Measurements from ENCODE around the gene SDHA.
"Not testable (repeated sequence)": the region's sequence is repeated elsewhere in the genome, so short reads cannot be mapped to it uniquely, and the experiment has no call there.

SDHA gene

DNA sequence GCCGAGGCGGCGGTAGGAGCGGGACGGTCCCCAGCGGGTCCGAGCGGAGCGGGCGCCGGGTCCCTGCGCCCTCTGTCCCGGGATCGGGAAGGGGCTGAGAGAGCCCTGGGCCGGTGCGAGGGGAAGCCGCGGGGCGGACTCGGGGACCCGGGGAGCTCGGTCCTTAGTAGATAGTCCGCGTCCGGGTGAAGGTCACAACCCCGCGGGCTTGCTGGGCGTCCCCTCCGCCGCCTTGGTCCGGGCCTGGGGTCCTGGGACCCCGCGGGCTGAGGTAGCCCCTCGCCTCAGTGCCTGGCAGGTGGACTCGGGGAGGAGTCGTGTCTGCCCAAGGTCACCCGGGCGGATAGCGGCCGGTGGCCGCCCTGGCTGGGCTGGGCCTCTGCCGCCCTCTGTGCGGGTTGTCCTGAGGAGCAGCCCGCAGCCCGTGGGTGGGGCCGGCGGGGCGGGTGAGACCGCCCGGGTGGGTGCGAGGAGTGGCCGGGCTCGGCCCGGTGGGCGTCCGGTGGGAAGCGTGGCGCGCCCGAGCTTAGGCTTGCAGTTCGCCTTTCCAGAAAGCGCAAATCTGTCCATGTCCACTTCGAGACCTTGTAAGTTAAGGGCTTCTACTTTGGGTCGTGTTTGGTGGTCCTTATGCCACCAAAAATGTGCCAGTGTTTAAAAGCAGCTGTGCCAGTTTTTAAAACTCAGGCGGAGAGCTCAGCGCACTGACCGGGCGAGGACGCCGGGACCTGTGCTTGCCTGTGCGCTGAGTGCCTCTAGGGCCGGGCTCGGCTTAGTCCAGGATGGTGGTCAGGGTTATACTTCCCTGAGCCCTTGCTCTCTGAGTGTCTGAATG, 554 bp downstream of the SDHA start:
- peak; percentile 29 to 70 for DNase-seq (ENCODE audit: low spot score in 2 of 2)
- H3K4me1 Mint-ChIP-seq: peaks cover 68% of the 10 kb centered on the region
- no peaks in the 10 kb centered on the region for H3K9me3 Mint-ChIP-seq
- peak; percentile 35 for ATAC-seq
- H3K27ac Mint-ChIP-seq: peak overlapping the region; percentile 91
- H3K4me3 Mint-ChIP-seq: peak overlapping the region; percentile 88
- peaks cover 53% of the 10 kb centered on the region for H3K36me3 Mint-ChIP-seq

- DNase-seq (ENCODE audit: low spot score in 2 of 2): peak in 1 of 2 donors; percentile 67
- peaks cover 60% of the 10 kb centered on the region for H3K4me1 Mint-ChIP-seq
- H3K36me3 Mint-ChIP-seq: peaks cover 53% of the 10 kb centered on the region
- ATAC-seq: peak; percentile 37
- no peaks in the 10 kb centered on the region for H3K9me3 Mint-ChIP-seq
- H3K4me3 Mint-ChIP-seq: peak overlapping the region; percentile 88
- peak overlapping the region; percentile 82 for H3K27ac Mint-ChIP-seq
Measured at GRCh38 chr5:219460-219863, 1.3 kb downstream of the SDHA start.

DNA sequence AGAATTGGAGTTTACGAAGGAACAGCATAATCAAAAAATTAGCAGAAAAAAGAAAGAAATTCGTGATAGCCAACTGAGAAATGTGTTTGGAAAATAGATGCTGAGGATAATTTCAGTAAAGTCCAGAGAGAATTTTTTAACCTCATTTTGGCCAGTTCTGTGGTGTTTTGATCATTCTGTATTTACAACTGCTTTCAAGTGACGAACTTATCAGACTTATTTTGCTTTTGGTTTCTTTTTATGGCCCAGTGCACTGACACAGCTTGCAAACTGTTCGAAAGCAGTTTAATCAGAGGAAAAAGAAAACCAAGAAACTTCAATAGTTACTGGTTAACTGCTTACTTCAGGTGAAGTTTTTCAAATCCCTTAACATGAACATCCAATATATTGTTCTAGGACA, 1.9 kb downstream of the SDHA start:
- Mint-ChIP-seq H3K4me1 (peaks cover 55% of the 10 kb centered on the region), H3K4me3 (peak overlapping the region; percentile 88), H3K36me3 (peaks cover 53% of the 10 kb centered on the region), H3K9me3 (no peaks in the 10 kb centered on the region), H3K27ac (peak overlapping the region; percentile 82)
- ATAC-seq (no peak), DNase-seq (ENCODE audit: low spot score in 2 of 2) (no peak)

DNA sequence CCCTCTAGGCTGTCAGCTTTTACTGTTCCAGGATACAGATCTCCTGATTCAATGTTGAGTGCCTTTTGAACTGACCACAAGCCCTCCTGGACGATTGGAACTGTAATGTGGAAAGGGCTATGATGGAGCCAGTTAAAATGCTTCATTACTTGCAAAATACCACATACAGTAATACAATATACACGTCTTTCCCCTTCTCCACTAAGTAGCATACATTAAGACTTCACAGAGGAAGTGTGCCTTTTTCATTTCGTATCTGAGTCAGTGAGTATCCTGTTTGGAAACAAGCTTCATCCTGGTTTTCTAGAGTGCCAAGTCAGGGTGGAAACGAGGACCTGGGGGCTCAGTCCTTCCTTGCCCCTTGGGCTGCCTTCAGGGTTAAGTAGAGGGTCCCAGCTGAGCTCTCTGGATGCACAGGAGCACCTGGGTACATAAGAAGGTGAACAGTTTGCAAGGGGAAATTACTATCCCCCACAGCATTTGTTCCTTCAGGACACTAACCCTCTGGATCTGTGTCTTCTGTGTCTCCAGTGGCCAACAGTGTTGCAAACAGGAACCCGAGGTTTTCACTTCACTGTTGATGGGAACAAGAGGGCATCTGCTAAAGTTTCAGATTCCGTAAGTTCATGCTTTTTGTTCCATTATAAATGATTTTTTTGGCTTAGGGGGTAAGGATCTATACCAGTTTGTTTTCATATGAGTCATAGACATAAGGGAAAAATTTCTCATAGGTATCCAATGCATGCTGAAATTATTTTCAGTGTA, 5.0 kb downstream of the SDHA start:
- peak overlapping the region; percentile 73 for H3K27ac Mint-ChIP-seq
- not testable (repeated sequence) for H3K4me3 Mint-ChIP-seq; H3K9me3 Mint-ChIP-seq; DNase-seq (ENCODE audit: low spot score in 2 of 2); ATAC-seq
- peaks cover 43% of the 10 kb centered on the region for H3K4me1 Mint-ChIP-seq
- peaks cover 64% of the 10 kb centered on the region for H3K36me3 Mint-ChIP-seq

GRCh38 chr5:223791-224190, 5.7 kb downstream of the SDHA start:
- H3K4me3 Mint-ChIP-seq: no peak overlapping the region
- no peak overlapping the region for H3K27ac Mint-ChIP-seq
- H3K36me3 Mint-ChIP-seq: peaks cover 69% of the 10 kb centered on the region

DNA sequence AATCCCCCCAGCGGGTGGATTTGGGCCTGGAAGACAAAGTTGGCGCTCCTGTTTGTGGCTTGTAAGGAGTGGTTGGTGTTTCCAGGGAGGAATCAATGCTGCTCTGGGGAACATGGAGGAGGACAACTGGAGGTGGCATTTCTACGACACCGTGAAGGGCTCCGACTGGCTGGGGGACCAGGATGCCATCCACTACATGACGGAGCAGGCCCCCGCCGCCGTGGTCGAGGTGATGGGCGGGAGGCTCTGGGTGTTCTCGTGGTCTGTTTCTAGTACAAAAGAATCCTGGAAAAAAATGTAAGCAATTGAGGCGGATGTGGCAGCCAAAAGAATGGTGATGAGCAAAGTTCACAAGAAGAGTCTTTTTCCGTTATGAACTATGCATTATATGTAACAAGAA, 7.2 kb downstream of the SDHA start:
- DNase-seq (ENCODE audit: low spot score in 2 of 2) (no peak), ATAC-seq (no peak)
- Mint-ChIP-seq H3K9me3 (no peaks in the 10 kb centered on the region), H3K36me3 (peaks cover 79% of the 10 kb centered on the region), H3K4me3 (no peak overlapping the region), H3K4me1 (peaks cover 37% of the 10 kb centered on the region), H3K27ac (peak overlapping the region; percentile 74)

More at GRCh38 chr5:223791-224190, 5.7 kb downstream of the SDHA start:
- peaks cover 43% of the 10 kb centered on the region for H3K4me1 Mint-ChIP-seq
- ATAC-seq (no peak), DNase-seq (ENCODE audit: low spot score in 2 of 2) (no peak)
- no peaks in the 10 kb centered on the region for H3K9me3 Mint-ChIP-seq

DNA sequence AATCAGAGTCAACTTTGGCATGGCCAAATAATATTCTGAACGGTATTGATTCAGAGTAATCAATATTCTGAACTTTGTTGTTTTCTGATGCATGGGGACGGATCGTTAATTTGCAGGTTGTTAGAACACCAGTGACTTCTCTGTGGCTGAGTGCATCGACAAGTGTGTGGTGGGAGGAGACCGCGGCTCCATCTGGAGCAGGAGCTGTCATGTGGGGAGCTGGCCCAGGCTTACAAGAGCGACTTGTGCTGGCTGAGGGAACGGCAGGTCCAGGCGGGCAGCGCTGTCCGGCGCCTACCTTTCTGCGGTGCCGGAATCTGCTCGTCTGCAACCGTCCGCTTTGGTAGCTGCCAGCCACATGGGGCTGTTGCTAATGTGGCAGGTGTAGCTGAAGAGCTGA, 9.3 kb downstream of the SDHA start:
- H3K9me3 Mint-ChIP-seq; ATAC-seq; DNase-seq (ENCODE audit: low spot score in 2 of 2); H3K4me3 Mint-ChIP-seq; H3K27ac Mint-ChIP-seq: not testable (repeated sequence)
- Mint-ChIP-seq H3K4me1 (peaks cover 31% of the 10 kb centered on the region), H3K36me3 (peaks cover 94% of the 10 kb centered on the region)

- no peak overlapping the region for H3K4me3 Mint-ChIP-seq
- no peak overlapping the region for H3K27ac Mint-ChIP-seq
- no peak for DNase-seq (ENCODE audit: low spot score in 2 of 2)
- H3K36me3 Mint-ChIP-seq: peaks cover 100% of the 10 kb centered on the region
- no peaks in the 10 kb centered on the region for H3K9me3 Mint-ChIP-seq
- no peak for ATAC-seq
- peaks cover 20% of the 10 kb centered on the region for H3K4me1 Mint-ChIP-seq
Measured at GRCh38 chr5:228886-229285, 10.8 kb downstream of the SDHA start.

DNA sequence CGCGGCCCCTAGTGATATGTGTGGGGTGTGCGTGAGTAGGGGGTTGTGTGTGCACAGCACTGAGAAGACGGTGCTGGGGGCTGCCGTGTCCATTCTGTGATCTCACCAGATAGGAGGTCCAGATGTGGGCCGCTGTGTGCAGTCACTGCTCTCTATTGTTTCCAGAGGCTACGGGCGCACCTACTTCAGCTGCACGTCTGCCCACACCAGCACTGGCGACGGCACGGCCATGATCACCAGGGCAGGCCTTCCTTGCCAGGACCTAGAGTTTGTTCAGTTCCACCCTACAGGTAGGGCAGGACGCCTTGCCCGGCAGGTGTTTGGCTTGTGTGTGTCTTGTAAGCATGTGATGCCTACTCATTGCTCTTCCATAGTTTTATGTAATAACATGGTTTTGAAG, 12.6 kb downstream of the SDHA start:
- Mint-ChIP-seq H3K27ac (no peak overlapping the region), H3K9me3 (no peaks in the 10 kb centered on the region), H3K4me3 (no peak overlapping the region), H3K4me1 (peaks cover 14% of the 10 kb centered on the region), H3K36me3 (peaks cover 100% of the 10 kb centered on the region)
- no peak for ATAC-seq
- DNase-seq (ENCODE audit: low spot score in 2 of 2): no peak

GRCh38 chr5:231661-232060, 13.5 kb downstream of the SDHA start:
- Mint-ChIP-seq H3K4me1 (peaks cover 12% of the 10 kb centered on the region), H3K36me3 (peaks cover 100% of the 10 kb centered on the region), H3K9me3 (no peaks in the 10 kb centered on the region), H3K27ac (no peak overlapping the region), H3K4me3 (no peak overlapping the region)
- ATAC-seq (peak; percentile 77), DNase-seq (ENCODE audit: low spot score in 2 of 2) (no peak)

- not testable (repeated sequence) for DNase-seq (ENCODE audit: low spot score in 2 of 2); ATAC-seq; H3K4me3 Mint-ChIP-seq; H3K27ac Mint-ChIP-seq; H3K9me3 Mint-ChIP-seq
- Mint-ChIP-seq H3K4me1 (peaks cover 12% of the 10 kb centered on the region), H3K36me3 (peaks cover 100% of the 10 kb centered on the region)
Measured at GRCh38 chr5:233426-233825, 15.3 kb downstream of the SDHA start.

DNA sequence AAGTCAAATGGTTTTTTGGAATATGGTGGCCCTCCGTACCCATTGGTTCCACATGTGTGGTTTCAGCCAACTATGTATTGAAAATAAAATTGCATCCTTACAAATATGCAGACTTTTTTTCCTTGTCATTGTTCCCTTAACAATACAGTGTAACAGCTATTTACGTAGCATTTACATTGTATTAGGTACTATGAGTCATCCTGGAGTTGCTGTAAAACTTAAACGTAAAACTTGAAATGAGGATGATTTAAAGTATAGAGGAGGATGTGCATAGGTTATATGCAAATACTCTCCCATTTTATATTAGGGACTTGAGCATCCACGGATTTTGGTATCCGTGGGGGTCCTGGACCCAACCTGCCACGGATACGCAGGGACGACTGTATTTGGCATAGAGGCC, 16.3 kb downstream of the SDHA start:
- no peak for ATAC-seq
- Mint-ChIP-seq H3K27ac (no peak overlapping the region), H3K4me3 (no peak overlapping the region), H3K4me1 (peaks cover 12% of the 10 kb centered on the region), H3K9me3 (no peaks in the 10 kb centered on the region), H3K36me3 (peaks cover 100% of the 10 kb centered on the region)
- no peak for DNase-seq (ENCODE audit: low spot score in 2 of 2)

DNA sequence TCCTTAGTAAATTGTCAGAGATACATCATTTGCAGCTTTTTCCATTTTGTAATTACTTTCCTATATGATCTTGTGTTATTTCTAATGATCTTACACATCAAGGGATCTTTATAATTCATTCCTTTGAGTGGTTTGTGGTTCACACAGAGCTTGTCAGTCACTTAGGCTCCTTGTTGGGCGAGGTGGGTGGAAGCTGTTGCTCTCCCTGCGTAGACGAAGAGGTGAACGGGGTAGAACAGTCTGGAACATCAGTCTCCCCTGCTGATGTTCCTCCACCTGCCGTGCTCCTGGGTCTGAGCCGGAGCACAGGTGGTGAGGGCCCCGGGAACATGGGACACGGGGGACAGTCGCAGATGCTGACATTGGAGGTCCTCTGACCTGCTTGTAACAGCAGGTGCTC, 17.4 kb downstream of the SDHA start:
- H3K4me1 Mint-ChIP-seq: peaks cover 12% of the 10 kb centered on the region
- not testable (repeated sequence) for ATAC-seq; H3K4me3 Mint-ChIP-seq; DNase-seq (ENCODE audit: low spot score in 2 of 2); H3K9me3 Mint-ChIP-seq; H3K27ac Mint-ChIP-seq
- peaks cover 100% of the 10 kb centered on the region for H3K36me3 Mint-ChIP-seq

DNA sequence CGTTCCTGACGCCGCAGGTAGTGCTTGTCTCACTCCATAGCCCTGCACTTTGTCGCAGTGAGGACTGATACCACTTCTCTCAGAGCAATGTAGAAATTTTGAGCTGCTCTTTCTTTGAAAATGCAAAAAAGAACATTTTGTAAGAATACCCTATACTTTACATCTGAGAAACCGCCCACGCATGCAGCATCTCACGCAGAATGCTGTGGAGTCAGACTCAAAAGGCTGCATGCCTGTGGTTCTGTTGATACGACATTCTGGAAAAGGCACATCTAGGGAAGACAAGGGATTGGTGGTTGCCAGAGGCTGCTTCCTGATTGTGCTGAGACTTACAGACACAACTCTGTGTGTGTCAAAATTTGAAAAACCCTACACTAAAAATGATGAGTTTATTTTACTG, 19.8 kb downstream of the SDHA start:
- not testable (repeated sequence) for H3K9me3 Mint-ChIP-seq; H3K4me3 Mint-ChIP-seq; ATAC-seq; H3K27ac Mint-ChIP-seq; DNase-seq (ENCODE audit: low spot score in 2 of 2); H3K4me1 Mint-ChIP-seq
- peaks cover 100% of the 10 kb centered on the region for H3K36me3 Mint-ChIP-seq

GRCh38 chr5:240550-240949, 22.4 kb downstream of the SDHA start:
- ATAC-seq; DNase-seq (ENCODE audit: low spot score in 2 of 2); H3K9me3 Mint-ChIP-seq; H3K4me3 Mint-ChIP-seq; H3K27ac Mint-ChIP-seq; H3K4me1 Mint-ChIP-seq: not testable (repeated sequence)
- peaks cover 88% of the 10 kb centered on the region for H3K36me3 Mint-ChIP-seq

Measured in stimulated activated effector memory CD8-positive, alpha-beta T cell treated with anti-CD3 and anti-CD28 coated beads, Interleukin-12 subunit alpha, Interleukin-12 subunit beta, amount 100 ng/mL, for 72 hours (primary cell).